SH-SY5Y (cell line): ENCODE data around the gene OR10H3.

Experiments used
- GATA2 ChIP-seq: IDR thresholded peaks from 2 replicates; pipeline ENCODE4 v1.6.1; 2011; ENCODE audit warnings: mild to moderate bottlenecking, low read depth, low read length
- GATA3 ChIP-seq: IDR thresholded peaks from 2 replicates; pipeline ENCODE4 v1.6.1; 2011; ENCODE audit warnings: low read depth, mild to moderate bottlenecking, low read length, moderate library complexity

DNA sequence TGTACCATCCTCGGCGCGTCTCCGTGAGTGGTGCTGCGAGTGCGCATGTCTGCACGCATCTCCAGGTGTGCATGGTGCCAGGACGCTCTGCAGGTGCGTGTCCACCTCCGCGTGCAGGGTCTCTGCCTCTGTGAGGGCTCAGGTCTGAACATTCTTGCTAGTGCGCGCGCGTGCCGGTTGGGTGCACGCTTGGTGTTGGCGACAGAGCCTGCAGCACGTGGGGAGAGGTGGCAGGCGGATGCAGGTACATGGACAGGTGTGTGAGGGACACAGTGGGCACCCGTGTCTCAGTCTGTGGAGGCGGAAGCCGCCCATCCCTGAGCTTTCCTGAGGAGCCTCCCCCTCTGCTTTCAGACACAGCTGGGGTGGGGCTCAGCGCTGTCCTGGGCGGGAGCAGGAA is 14.8 kb upstream of the OR10H3 start:
- TF ChIP-seq GATA2, result no peak
- TF ChIP-seq GATA3, result no peak
